ENCODE results near the gene AZU1. TPM values are rescaled to one million over a fixed set of nuclear protein-coding genes. Genes with fewer than 3 reads are reported as not detected.

The AZU1 gene
- total and polyA plus RNA-seq, 2 of the 8 experiments (the other 6 are each of a cell fraction or from before 2014, with no cell fraction given): 0.80 to 1.3 TPM

GRCh38 chr19:815775-816499 lies 11.7 kb upstream of the AZU1 start:
- CTCF ChIA-PET (ENCODE audit: partially characterized antibody): interaction anchor here (0.9 to 1.3 kb wide), 2 partner anchors 10 to 74 kb away, joined by 3 to 4 read pairs; no protein-coding TSS in a partner anchor
- no peak overlapping the region for H2BK120ac ChIP-seq (replicated peaks; ENCODE audit: low read depth, low read length)
- FAIRE-seq (no peak), DNase-seq (ENCODE audit: low read depth in 1 of 2, low spot score in 2 of 2) (no peak)
- no peak overlapping the region for H2AFZ ChIP-seq (ENCODE audit: low read length)
- no peak overlapping the region for H2BK20ac ChIP-seq (ENCODE audit: low read length)
- H3K18ac ChIP-seq (ENCODE audit: extremely low read depth, low read length): no peak overlapping the region
- WGBS, 2 experiments (ENCODE audit: extremely low coverage in 1 of 2, insufficient coverage in 1 of 2, insufficient read length in 1 of 2, insufficient replicate concordance in 2 of 2, low coverage in 1 of 2, low lambda C conversion rate in 2 of 2, missing lambda C conversion rate in 1 of 2): 92 to 100% methylated on average over 2 to 13 of the region's 13 CpGs
- H2BK15ac ChIP-seq (ENCODE audit: low read length): no peak overlapping the region
- peaks cover 2 to 21% of the 10 kb centered on the region in 2 experiments for H4K20me1 ChIP-seq (replicated peaks in 1 of 2; ENCODE audit: control insufficient read depth in 1 of 2, insufficient read depth in 2 of 2, low read length in 2 of 2)
- no peak overlapping the region for H2BK5ac ChIP-seq (ENCODE audit: low read depth, low read length)
- H2BK12ac ChIP-seq (ENCODE audit: low read depth, low read length): no peak overlapping the region
- no peak for TF ChIP-seq FOSL1 (IDR thresholded peaks at IDR 0.05; ENCODE audit: insufficient read depth, low read depth, low read length)
- TF ChIP-seq BACH1 (IDR thresholded peaks at IDR 0.05; ENCODE audit: low read length): no peak
- TF ChIP-seq CREB1 (IDR thresholded peaks at IDR 0.05): no peak
- TF ChIP-seq GABPA (IDR thresholded peaks at IDR 0.05; ENCODE audit: borderline replicate concordance, insufficient read depth, low read length): no peak
- no peak for TF ChIP-seq KDM4A (IDR thresholded peaks at IDR 0.05; ENCODE audit: low read depth, low read length, severe bottlenecking)
- peak; percentile 59 for TF ChIP-seq POLR2AphosphoS5 (IDR thresholded peaks at IDR 0.05; ENCODE audit: low read depth, low read length)
- no peak overlapping the region for H3K27ac ChIP-seq (ENCODE audit: low read depth, low read length)
- H4K5ac ChIP-seq (ENCODE audit: insufficient read length, low read depth, low read length): no peak overlapping the region
- no peaks in the 10 kb centered on the region for H3K4me1 ChIP-seq (replicated peaks in 1 of 4; ENCODE audit: control insufficient read depth in 3 of 4, insufficient read depth in 4 of 4, low read length in 3 of 4)
- H3K4me2 ChIP-seq (ENCODE audit: insufficient read depth in 1 of 2, low read depth in 2 of 2, low read length in 2 of 2): no peak overlapping the region
- no peak overlapping the region for H4K8ac ChIP-seq (ENCODE audit: extremely low read depth, insufficient read depth, low read length)
- peak overlapping the region; percentile 59 for H3K56ac ChIP-seq (replicated peaks; ENCODE audit: insufficient read length, low read depth, low read length)
- H3K36me3 ChIP-seq (ENCODE audit: control insufficient read depth in 2 of 4, insufficient read depth in 4 of 4, low read length in 3 of 4): peaks cover 7 to 43% (median 15%) of the 10 kb centered on the region in 4 experiments; a peak in 7 of 8 replicates
- H3K9ac ChIP-seq (replicated peaks in 1 of 4; ENCODE audit: extremely low read depth in 1 of 4, low read depth in 3 of 4, low read length in 3 of 4): no peak overlapping the region
- H2AK5ac ChIP-seq (ENCODE audit: low read depth, low read length): no peak overlapping the region
- H4K91ac ChIP-seq (replicated peaks; ENCODE audit: insufficient read length, low read length): no peak overlapping the region
- H3K23me2 ChIP-seq (ENCODE audit: low read depth, low read length): peaks cover 14% of the 10 kb centered on the region; the same call in 1 of the 2 replicates
- H3K14ac ChIP-seq (ENCODE audit: insufficient read length): no peak overlapping the region
- peaks cover 5% of the 10 kb centered on the region; the same call in 1 of the 2 replicates for H3K79me1 ChIP-seq (ENCODE audit: low read depth, low read length)
- H3K27me3 ChIP-seq (replicated peaks in 1 of 4; ENCODE audit: control insufficient read depth in 3 of 4, extremely low read depth in 1 of 4, insufficient read depth in 3 of 4, low read length in 3 of 4): no peaks in the 10 kb centered on the region
- no peak overlapping the region for H3K4me3 ChIP-seq (ENCODE audit: extremely low read depth in 1 of 4, insufficient read depth in 2 of 4, low read depth in 3 of 4, low read length in 4 of 4)
- H3K23ac ChIP-seq (ENCODE audit: insufficient read length): no peak overlapping the region
- no peak overlapping the region for H3K4ac ChIP-seq (replicated peaks; ENCODE audit: insufficient read length, low read depth, low read length)
- no peaks in the 10 kb centered on the region for H3K9me3 ChIP-seq (ENCODE audit: insufficient read depth in 2 of 2, low read depth in 1 of 2, low read length in 1 of 2)
- POLR2A ChIA-PET (ENCODE audit: partially characterized antibody): interaction anchor here (0.7 to 4.0 kb wide), 8 partner anchors 9 to 242 kb away, joined by 3 to 240 read pairs (median 3); partner anchors contain the start of gene PTBP1
- peaks cover 0 to 13% of the 10 kb centered on the region in 2 experiments; a peak in 1 of 4 replicates for H3K79me2 ChIP-seq (ENCODE audit: control insufficient read depth in 1 of 2, insufficient read depth in 2 of 2, low read length in 2 of 2)
